ENCODE results near the gene L3HYPDH. TPM values are rescaled to one million over a fixed set of nuclear protein-coding genes. Genes with fewer than 3 reads are reported as not detected.

Gene L3HYPDH
- total and polyA plus RNA-seq, 3 experiments from 2014 or later = 2.6 to 10.1 (median 8.1) TPM

GRCh38 chr14:59483363-59483762 is 845 bp downstream of the L3HYPDH start:
- ChIA-PET POLR2A (interaction anchor here (1.0 to 2.0 kb wide), 4 partner anchors 18 to 765 kb away, joined by 3 to 24 read pairs (median 8); partner anchors contain the start of genes DAAM1, GPR135 and PPM1A), CTCF (interaction anchor here (1.1 to 2.3 kb wide), 7 partner anchors 9 to 294 kb away, joined by 3 to 15 read pairs (median 4); partner anchors contain the start of genes CCDC175 and GPR135)
- no peaks in the 10 kb centered on the region for H3K27me3 ChIP-seq (ENCODE audit: insufficient read depth, low read length, poor library complexity, severe bottlenecking)
- H3K4me3 Mint-ChIP-seq = peak overlapping the region; percentile 96 to 99 (median 98)
- H3K27ac Mint-ChIP-seq = peak overlapping the region; percentile 50 to 95 (median 89)
- peaks cover 68 to 84% (median 77%) of the 10 kb centered on the region in 3 donors for H3K4me1 Mint-ChIP-seq
- no peaks in the 10 kb centered on the region for H3K27me3 Mint-ChIP-seq
- peak overlapping the region; percentile 91 for H3K27ac ChIP-seq (ENCODE audit: low read depth, low read length)
- H3K36me3 Mint-ChIP-seq = peaks cover 0 to 23% (median 2%) of the 10 kb centered on the region in 3 donors
- peaks cover 50% of the 10 kb centered on the region for H3K4me1 ChIP-seq (ENCODE audit: insufficient read depth, low read length)
- H3K4me3 ChIP-seq (ENCODE audit: low read length) = peak overlapping the region; percentile 87
- no peaks in the 10 kb centered on the region for H3K9me3 Mint-ChIP-seq
- H3K9me3 ChIP-seq (ENCODE audit: low read length) = no peaks in the 10 kb centered on the region
- H3K36me3 ChIP-seq (ENCODE audit: insufficient read depth, low read length) = no peaks in the 10 kb centered on the region
- no peak for DNase-seq

DNA sequence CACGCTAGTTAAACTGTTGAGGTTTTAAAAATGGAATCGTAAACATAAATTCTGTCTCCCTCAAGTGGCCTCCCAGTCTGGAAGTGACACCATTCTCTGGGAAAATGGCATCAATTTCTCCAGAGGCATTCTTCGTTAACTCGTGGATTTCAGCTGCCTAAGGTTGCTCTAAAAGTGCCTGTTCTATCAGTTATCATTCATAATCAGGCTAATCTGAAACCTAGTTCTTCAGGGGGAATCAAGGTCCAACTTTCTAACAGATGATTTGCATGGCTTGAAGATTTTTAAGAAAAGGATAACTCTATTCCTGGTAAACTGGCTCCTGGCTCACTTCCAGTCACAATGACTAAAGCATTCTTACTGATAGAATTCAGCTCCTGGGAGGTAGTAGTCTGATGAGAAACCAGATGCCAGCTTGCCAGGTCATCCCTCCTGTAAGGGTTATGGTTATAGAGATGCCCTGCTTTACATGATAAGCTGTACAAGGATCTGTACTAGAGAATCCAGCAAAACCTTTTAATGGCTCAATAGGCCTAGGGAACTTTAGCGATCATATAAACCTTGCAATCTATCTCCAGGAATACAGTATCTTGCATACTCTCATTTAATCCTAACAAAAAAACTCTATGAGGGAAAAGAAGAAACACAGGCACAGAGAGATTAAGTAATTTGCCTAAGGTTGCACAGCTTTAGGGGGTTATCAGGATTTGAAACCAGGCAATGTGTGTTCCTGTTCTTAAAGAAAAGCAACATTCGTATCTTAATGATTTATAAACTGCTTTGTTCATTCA is 1.5 kb downstream of the L3HYPDH start:
- Mint-ChIP-seq H3K4me1 (peaks cover 67 to 77% (median 73%) of the 10 kb centered on the region in 3 donors), H3K36me3 (peaks cover 0 to 19% (median 2%) of the 10 kb centered on the region in 3 donors), H3K4me3 (peak overlapping the region; percentile 96 to 99 (median 98)), H3K27me3 (no peaks in the 10 kb centered on the region), H3K9me3 (no peaks in the 10 kb centered on the region), H3K27ac (peak overlapping the region in 7 of 8 donors; percentile 34 to 95 (median 87))
- Histone ChIP-seq H3K27ac (ENCODE audit: low read depth, low read length) (peak overlapping the region; percentile 91), H3K9me3 (ENCODE audit: low read length) (no peaks in the 10 kb centered on the region), H3K4me1 (ENCODE audit: insufficient read depth, low read length) (peaks cover 50% of the 10 kb centered on the region), H3K4me3 (ENCODE audit: low read length) (peak overlapping the region; percentile 87), H3K36me3 (ENCODE audit: insufficient read depth, low read length) (no peaks in the 10 kb centered on the region), H3K27me3 (ENCODE audit: insufficient read depth, low read length, poor library complexity, severe bottlenecking) (no peaks in the 10 kb centered on the region)
- ChIA-PET CTCF (interaction anchor here (1.1 to 2.3 kb wide), 4 partner anchors 9 to 293 kb away, joined by 3 to 15 read pairs (median 4); partner anchors contain the start of gene GPR135), POLR2A (interaction anchor here (1.9 to 2.0 kb wide), 2 partner anchors 18 to 294 kb away, joined by 4 to 24 read pairs; partner anchors contain the start of genes DAAM1 and GPR135)
- no peak for DNase-seq

DNA sequence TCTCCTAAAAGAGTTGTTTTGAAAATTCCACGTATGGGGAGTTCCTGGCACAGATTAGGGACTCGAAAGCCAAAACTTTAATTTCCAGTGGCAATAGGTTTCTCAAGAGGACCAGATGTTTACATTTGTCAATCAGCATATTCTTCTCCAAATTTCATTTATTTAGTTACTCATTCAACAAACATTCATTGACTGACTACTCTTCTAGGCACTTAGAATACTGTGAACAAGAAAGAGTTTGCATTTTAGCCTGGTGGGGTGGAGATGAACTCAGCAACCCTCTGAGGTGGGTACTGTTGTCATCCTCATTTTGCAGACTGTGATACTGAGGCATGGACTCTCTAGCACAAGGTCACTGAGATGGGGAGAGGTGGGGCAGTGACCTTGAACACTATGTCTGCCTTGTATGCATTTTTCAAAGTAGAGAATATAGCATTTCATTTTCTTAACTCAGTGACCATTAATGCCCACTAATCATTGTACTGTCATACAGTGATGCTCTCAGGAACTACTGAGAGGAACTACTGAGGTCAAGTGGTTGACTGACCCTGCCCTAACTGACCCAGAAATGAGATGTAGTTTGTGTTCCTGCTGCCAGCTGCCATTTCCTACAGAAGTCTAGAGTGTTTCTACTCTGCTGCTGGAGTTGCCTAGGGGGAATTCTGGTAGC is 2.2 kb downstream of the L3HYPDH start:
- no peak overlapping the region for H3K4me3 ChIP-seq (ENCODE audit: low read length)
- peak overlapping the region; percentile 96 to 99 (median 98) for H3K4me3 Mint-ChIP-seq
- H3K4me1 ChIP-seq (ENCODE audit: insufficient read depth, low read length) = peaks cover 50% of the 10 kb centered on the region
- DNase-seq = no peak
- H3K27ac ChIP-seq (ENCODE audit: low read depth, low read length) = no peak overlapping the region
- H3K36me3 Mint-ChIP-seq = peaks cover 0 to 19% (median 0%) of the 10 kb centered on the region in 3 donors
- peaks cover 66 to 77% (median 71%) of the 10 kb centered on the region in 3 donors for H3K4me1 Mint-ChIP-seq
- H3K9me3 ChIP-seq (ENCODE audit: low read length) = no peaks in the 10 kb centered on the region
- POLR2A ChIA-PET = no interaction called here
- H3K36me3 ChIP-seq (ENCODE audit: insufficient read depth, low read length) = no peaks in the 10 kb centered on the region
- peak overlapping the region in 5 of 8 donors; percentile 18 to 90 (median 69) for H3K27ac Mint-ChIP-seq
- H3K27me3 ChIP-seq (ENCODE audit: insufficient read depth, low read length, poor library complexity, severe bottlenecking) = no peaks in the 10 kb centered on the region
- no peaks in the 10 kb centered on the region for H3K27me3 Mint-ChIP-seq
- H3K9me3 Mint-ChIP-seq = no peaks in the 10 kb centered on the region
- CTCF ChIA-PET = interaction anchor here (2.3 kb wide), 1 partner anchor 17 kb away, joined by 15 read pairs; the partner anchor contains the start of gene GPR135

- Histone ChIP-seq H3K4me1 (ENCODE audit: insufficient read depth, low read length) (peaks cover 49% of the 10 kb centered on the region), H3K27ac (ENCODE audit: low read depth, low read length) (no peak overlapping the region), H3K9me3 (ENCODE audit: low read length) (no peaks in the 10 kb centered on the region), H3K27me3 (ENCODE audit: insufficient read depth, low read length, poor library complexity, severe bottlenecking) (no peaks in the 10 kb centered on the region), H3K4me3 (ENCODE audit: low read length) (no peak overlapping the region), H3K36me3 (ENCODE audit: insufficient read depth, low read length) (no peaks in the 10 kb centered on the region)
- peak overlapping the region in 2 of 7 donors; percentile 43 to 97 for H3K4me3 Mint-ChIP-seq
- peaks cover 0 to 24% (median 0%) of the 10 kb centered on the region in 3 donors for H3K36me3 Mint-ChIP-seq
- no peak for DNase-seq
- H3K4me1 Mint-ChIP-seq = peaks cover 62 to 80% (median 73%) of the 10 kb centered on the region in 3 donors
- ChIA-PET CTCF (no interaction called here), POLR2A (no interaction called here)
- peak overlapping the region in 3 of 8 donors; percentile 37 to 49 (median 48) for H3K27ac Mint-ChIP-seq
- H3K9me3 Mint-ChIP-seq = no peaks in the 10 kb centered on the region
- H3K27me3 Mint-ChIP-seq = no peaks in the 10 kb centered on the region
These were observed 2.8 kb downstream of the L3HYPDH start for GRCh38 chr14:59481407-59481806.

DNA sequence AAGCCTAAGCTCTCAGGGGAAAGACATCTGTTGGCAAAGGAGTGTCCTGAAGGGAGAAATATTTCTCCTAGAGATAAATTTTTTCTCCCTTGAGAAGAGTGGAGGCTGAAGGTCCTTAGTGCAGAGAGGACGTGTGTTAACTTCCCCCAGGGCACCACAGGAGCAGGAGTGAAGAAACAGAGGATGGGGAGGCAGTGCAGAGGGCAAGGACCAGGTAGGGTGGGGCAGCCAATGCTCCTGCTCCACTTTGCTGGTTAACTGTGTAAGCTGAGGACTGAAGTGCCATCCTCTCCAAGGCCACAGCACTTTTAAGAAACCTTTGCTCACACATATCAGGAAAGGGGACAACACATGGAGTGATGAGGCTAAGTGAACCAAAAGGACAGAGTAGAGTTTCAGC is 4.0 kb downstream of the L3HYPDH start:
- peak overlapping the region in 1 of 7 donors; percentile 83 for H3K4me3 Mint-ChIP-seq
- Histone ChIP-seq H3K27me3 (ENCODE audit: insufficient read depth, low read length, poor library complexity, severe bottlenecking) (no peaks in the 10 kb centered on the region), H3K4me3 (ENCODE audit: low read length) (no peak overlapping the region), H3K9me3 (ENCODE audit: low read length) (no peaks in the 10 kb centered on the region), H3K4me1 (ENCODE audit: insufficient read depth, low read length) (peaks cover 36% of the 10 kb centered on the region), H3K36me3 (ENCODE audit: insufficient read depth, low read length) (no peaks in the 10 kb centered on the region), H3K27ac (ENCODE audit: low read depth, low read length) (no peak overlapping the region)
- H3K36me3 Mint-ChIP-seq = peaks cover 0 to 34% (median 0%) of the 10 kb centered on the region in 3 donors
- no peaks in the 10 kb centered on the region for H3K27me3 Mint-ChIP-seq
- peak overlapping the region in 4 of 8 donors; percentile 27 to 84 (median 58) for H3K27ac Mint-ChIP-seq
- no peaks in the 10 kb centered on the region for H3K9me3 Mint-ChIP-seq
- DNase-seq = no peak
- ChIA-PET POLR2A (no interaction called here), CTCF (interaction anchor here (0.6 to 1.5 kb wide), 2 partner anchors 13 to 53 kb away, joined by 3 read pairs; no protein-coding TSS in a partner anchor)
- peaks cover 53 to 69% (median 63%) of the 10 kb centered on the region in 3 donors for H3K4me1 Mint-ChIP-seq

DNA sequence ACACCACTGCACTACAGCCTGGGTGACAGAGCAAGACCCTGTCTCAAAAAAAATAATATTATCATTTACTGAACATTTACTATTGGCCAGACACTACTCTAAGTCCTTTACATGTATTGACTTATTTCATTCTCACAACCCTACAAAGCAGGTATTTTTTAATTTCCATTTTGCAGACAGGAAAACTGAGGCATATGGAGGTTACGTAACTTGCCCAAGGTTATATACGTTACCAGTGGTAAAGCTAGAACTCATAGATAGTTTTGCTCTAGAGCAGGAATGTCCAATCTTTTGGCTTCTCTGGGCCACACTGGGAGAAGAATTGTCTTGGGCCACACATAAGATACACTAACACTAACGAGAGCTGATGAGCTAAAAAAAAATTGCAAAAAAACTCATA is 5.7 kb downstream of the L3HYPDH start:
- Histone ChIP-seq H3K27ac (ENCODE audit: low read depth, low read length) (no peak overlapping the region), H3K4me3 (ENCODE audit: low read length) (no peak overlapping the region), H3K9me3 (ENCODE audit: low read length) (no peaks in the 10 kb centered on the region), H3K36me3 (ENCODE audit: insufficient read depth, low read length) (peaks cover 6% of the 10 kb centered on the region), H3K4me1 (ENCODE audit: insufficient read depth, low read length) (peaks cover 32% of the 10 kb centered on the region), H3K27me3 (ENCODE audit: insufficient read depth, low read length, poor library complexity, severe bottlenecking) (no peaks in the 10 kb centered on the region)
- H3K4me1 Mint-ChIP-seq = peaks cover 47 to 63% (median 56%) of the 10 kb centered on the region in 3 donors
- H3K27me3 Mint-ChIP-seq = no peaks in the 10 kb centered on the region
- H3K4me3 Mint-ChIP-seq = no peak overlapping the region
- no peak for DNase-seq
- no peak overlapping the region for H3K27ac Mint-ChIP-seq
- peaks cover 0 to 38% (median 2%) of the 10 kb centered on the region in 3 donors for H3K36me3 Mint-ChIP-seq
- ChIA-PET POLR2A (no interaction called here), CTCF (no interaction called here)
- H3K9me3 Mint-ChIP-seq = no peaks in the 10 kb centered on the region

GRCh38 chr14:59475709-59476108 is 8.5 kb downstream of the L3HYPDH start:
- Histone ChIP-seq H3K27ac (ENCODE audit: low read depth, low read length) (no peak overlapping the region), H3K36me3 (ENCODE audit: insufficient read depth, low read length) (peaks cover 6% of the 10 kb centered on the region), H3K4me3 (ENCODE audit: low read length) (no peak overlapping the region), H3K9me3 (ENCODE audit: low read length) (no peaks in the 10 kb centered on the region), H3K27me3 (ENCODE audit: insufficient read depth, low read length, poor library complexity, severe bottlenecking) (no peaks in the 10 kb centered on the region), H3K4me1 (ENCODE audit: insufficient read depth, low read length) (peaks cover 4% of the 10 kb centered on the region)
- Mint-ChIP-seq H3K9me3 (no peaks in the 10 kb centered on the region), H3K4me3 (no peak overlapping the region), H3K4me1 (peaks cover 19 to 35% (median 28%) of the 10 kb centered on the region in 3 donors), H3K27me3 (no peaks in the 10 kb centered on the region), H3K36me3 (peaks cover 0 to 46% (median 7%) of the 10 kb centered on the region in 3 donors), H3K27ac (no peak overlapping the region)
- CTCF ChIA-PET = no interaction called here
- DNase-seq = no peak
- POLR2A ChIA-PET = no interaction called here
